ENCODE measurements around the gene FRMD6.
"Not testable (repeated sequence)": the region's sequence is repeated elsewhere in the genome, so short reads cannot be mapped to it uniquely, and the experiment has no call there.

Gene FRMD6

DNA sequence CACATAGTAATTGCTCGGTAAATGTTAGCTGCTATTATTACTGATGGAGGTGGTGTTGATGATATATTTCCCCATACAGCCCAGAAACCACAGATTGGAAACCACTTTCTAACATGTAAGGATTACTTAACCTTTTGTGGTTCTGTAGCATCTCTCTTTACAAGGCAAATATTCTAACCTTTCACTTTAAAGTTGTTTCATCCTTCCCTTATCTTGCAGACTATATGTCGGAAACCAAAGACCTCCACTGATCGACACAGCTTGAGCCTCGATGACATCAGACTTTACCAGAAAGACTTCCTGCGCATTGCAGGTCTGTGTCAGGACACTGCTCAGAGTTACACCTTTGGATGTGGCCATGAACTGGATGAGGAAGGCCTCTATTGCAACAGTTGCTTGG, 75.8 kb downstream of the FRMD6 start:
- DNase-seq: no peak

DNA sequence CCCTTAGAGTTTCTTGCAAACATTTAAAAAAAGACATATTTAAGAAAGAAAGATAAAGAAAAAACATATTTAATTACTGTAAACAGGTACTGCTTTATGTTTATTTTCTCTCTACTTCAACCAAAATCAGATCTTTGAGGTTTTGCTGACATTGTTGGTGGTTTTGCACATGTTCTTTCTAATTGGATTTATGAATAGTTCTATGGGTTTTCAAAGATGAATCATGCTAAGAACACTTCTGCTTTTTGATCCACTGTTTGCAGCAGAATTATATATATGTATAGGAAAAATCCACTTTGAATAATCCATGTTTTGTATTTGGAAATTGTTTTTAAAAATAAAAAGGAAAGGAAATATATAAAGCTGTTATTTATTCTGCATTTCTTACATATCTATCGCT, 78.4 kb downstream of the FRMD6 start:
- DNase-seq: no peak

DNA sequence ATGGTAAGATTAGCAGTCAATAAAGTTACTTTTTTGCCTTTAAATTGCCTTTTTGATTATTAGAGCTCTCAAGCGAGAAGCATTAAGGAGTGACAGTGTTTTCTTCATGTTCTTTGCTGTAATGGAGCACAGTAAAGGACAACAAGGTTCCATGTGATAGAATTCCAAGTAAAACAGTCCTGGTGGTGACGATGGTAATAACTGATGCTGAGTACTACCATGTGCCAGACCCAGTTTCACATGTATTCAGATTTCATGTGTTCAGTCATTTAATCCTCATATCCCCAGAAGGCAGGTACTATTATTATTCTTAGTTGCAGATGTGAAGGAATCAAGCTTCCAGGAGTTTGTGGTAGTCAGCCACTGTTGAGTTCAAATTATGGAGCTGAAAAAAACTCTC, 79.0 kb downstream of the FRMD6 start:
- no peak for DNase-seq

DNA sequence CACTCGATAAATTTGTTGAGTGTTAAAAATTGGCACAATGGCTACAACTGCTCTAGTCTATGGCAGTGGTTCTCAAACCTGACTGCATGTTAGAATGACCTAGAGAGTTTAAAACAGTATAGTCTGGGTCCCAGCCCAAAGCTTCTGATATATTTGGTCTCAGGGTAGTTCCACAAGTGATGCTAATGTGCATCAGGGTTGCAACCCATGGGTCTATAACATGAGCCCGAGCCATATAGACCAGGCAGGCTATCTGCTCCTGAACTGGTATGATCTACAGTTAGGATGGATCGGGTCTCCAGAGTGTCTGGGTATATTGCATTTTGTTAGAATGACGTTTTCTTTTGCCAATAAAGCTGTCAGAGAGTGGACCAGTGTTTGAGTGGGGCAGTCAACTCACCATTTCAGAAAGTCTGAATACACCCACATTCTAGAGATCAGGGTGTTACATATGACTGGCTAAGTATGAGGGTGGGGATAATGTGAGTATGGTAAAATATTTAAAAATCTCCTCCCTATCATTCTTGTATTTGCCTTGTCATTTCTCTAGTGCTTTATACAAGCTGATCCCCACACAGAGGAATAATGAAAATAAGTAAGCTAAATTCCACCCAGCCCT, 80.9 kb downstream of the FRMD6 start:
- DNase-seq: no peak

DNA sequence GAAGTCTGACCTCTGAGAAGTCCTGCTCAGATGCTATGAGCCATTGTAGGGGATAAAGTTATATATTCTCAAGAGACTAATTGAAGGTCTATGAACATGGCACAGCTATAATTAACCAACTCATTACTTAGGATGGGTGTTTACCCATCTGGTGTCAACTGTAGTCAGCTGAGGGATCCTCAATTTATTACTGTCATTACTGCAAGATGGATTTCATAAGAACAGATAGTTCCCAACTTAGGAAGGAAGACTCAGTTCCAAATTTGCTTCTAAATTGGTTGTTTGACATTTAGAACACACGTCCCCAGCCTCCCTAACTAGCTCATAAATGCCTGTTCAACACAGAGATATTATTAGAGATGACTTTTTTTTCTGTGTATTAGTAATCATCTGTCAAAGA, 81.4 kb downstream of the FRMD6 start:
- DNase-seq: no peak

DNA sequence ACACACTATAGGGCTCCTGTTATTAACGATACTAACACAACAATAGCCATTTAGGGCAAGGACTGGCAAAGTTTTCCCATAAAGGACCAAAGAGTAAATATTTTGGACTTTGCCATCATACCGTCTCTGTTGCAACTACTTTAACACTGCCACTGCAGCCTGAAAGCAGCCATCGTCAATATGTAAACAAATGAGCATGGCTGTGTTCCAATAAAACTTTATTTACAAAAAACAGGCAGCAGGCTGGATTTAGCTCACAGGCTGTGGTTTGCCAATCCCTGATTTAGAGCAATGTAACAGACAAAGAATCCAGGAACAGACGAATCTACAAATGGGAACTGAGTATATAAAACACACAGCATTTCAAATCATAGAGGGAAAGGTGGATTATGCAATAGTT, 84.1 kb downstream of the FRMD6 start:
- no peak for DNase-seq

DNA sequence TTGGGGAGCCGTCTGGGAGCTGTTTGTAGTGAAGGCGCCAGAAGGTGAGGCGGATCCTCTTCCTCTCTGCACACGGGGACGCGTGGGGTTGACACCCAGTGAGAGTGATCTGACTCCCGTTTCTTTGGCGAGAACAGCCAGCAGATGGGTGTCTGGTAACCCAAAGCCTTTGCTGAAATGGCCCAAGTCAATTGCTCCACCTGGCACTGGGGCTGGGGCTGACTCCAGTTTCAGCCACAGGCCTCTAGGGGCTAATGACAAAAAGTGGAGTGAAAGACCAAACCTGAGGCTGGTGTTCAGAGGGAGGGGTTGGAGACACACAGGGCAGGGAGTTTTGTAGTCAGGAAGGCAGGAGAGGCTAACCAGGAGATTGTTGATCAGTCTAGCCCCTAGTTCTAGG, 87.0 kb downstream of the FRMD6 start:
- DNase-seq: no peak

DNA sequence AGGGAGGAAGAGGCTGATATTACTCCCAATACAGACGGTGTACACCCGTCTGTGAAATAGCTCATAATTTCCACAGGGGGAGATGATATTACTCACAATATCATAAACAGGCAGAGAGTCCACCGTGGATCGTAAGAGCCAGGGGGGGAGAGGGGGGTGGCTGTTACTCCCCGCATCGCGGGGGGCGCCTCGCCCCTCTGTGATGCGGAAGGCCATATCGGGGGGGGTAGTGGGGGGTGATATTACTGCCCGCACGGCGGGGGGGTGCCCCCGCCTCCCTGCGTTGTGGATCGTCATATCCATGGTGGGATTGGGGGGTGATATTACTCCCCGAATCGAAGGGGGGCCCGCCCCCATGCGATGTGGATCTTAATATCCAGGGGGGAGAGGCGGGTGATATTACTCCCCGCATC, 91.9 kb downstream of the FRMD6 start:
- DNase-seq: no peak

DNA sequence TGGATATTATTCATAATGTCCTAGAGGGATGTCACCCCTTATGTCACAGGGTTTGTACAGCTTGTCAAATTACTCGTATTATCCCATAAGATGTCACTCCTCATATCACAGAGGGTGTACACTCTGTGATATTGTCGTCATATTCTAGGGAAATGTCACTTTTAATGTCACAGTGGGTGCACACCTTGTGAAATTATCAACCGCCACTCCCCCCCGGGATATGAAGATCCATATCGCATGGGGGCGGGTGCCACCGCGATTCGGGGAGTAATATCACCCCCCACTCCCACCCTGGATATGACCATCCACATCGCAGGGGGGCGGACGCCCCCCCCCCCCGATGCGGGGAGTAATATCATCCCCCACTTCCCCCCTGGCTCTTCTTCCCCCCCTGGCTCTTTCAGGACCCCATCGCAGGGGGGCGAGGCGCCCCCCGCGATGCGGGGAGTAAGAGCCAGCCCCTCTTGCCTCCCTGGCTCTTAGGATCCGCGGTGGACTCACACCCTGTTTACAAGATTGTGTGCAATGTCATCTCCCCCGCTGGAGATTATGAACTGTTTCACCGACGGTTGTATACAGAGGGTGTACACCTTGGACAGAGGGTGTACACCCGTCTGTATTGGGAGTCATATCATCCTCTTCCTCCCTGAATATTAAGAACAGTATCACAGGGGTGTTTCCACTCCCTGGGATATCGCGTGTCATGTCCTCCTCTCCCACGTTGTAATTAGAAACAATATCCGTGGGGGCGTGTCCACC, 92.8 kb downstream of the FRMD6 start:
- DNase-seq: no peak

DNA sequence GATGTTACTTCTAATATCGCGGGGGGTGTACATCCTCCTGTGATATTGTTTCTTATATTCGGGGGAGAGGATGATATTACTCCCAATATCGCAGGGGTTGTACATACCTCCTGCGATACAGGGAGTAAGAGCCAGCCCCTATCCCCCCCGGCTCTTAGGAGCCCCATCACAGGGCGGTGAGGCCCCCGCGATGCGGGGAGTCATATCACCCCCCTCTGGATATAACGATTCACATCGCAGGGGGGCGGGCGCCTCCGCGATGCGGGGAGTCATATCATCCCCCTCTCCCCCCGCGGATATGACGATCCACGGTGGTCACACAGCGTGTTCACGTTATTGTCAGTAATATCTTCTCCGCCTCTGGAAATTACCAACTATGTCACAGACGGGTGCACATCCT, 95.1 kb downstream of the FRMD6 start:
- DNase-seq: not testable (repeated sequence)

DNA sequence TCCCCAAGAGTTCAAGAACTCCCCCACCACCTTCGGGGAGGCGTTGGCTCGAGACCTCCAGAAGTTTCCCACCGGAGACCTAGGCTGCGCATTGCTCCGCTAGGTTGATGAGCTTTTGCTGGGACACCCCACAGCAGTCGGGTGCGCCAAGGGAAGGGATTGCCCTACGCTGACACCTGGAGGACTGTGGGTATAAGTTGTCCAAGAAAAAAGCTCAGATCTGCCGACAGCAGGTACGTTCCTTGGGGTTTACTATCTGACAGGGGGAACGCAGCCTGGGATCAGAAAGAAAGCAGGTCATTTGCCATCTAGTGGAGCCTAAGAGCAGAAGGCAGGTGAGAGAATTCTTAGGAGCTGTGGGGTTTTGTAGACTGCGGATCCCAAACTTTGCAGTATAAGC, 98.8 kb downstream of the FRMD6 start:
- DNase-seq: no peak

DNA sequence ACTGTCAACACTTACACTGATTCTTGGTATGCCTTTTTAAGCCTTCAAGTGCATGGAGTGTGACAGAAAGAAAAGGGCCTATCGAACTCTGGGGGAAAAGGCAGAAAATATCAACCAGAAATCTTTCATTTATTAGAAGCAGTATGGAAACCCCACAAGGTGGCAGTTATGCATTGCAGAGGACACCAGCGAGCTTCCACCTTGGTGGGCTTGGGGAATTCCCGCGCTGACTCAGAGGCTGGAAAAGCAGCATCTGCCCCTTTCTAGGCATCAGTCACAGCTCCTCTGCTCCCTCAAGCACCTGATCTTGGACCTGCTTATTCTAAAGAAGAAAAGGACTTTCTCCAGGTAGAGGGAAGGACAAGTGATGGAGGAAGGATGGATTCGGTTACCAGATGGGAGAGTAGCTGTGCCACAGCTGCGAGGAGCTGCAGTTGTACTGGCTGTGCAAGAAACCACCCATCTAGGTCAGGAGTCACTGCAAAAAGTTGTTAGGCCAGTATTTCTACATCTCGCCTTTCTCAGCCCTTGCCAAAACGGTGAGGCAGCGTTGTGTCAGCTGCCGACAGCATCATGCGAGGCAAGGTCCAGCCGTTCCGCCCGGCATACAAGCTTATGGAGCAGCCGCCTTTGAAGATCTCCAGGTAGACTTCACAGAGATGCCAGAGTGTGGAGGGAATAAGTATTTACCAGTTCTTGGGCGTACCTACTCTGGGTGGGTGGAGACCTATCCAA, 100.1 kb downstream of the FRMD6 start:
- not testable (repeated sequence) for DNase-seq

DNA sequence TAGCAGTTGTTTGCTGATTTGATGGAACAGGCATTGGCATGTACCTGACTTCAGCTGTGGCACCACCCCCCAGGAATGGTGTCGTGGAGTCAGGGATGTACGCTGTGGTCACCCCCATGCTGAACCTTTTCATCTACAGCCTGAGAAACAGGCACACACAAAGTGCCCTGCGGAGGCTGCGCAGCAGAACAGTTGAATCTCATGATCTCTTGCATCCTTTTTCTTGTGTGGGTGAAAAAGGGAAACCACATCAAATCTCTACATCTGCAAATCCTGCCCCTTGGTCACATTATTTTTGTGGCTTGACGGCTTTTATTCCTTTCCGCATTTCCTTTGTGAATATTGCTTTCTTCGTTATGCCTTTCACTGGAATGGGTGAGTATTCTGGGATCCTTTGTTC, 106.0 kb downstream of the FRMD6 start:
- not testable (repeated sequence) for DNase-seq

DNA sequence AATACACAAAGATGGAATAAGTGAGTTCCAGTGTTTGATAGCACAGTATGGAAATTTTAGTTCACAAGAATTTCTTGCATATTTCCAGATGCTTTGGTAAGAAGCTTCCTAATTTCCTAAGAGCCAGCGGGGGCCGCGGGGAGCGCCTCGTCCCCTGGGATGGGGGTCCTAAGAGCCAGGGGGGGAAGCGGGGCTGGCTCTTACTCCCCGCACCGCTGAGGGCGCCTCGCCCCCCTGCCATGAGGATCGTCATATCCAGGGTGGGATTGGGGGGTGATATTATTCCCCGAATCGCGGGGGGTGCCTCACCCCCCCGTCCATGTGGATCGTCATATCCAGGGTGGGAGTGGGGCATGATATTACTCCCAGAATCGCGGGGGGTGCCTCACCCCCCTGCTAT, 108.2 kb downstream of the FRMD6 start:
- DNase-seq: no peak

DNA sequence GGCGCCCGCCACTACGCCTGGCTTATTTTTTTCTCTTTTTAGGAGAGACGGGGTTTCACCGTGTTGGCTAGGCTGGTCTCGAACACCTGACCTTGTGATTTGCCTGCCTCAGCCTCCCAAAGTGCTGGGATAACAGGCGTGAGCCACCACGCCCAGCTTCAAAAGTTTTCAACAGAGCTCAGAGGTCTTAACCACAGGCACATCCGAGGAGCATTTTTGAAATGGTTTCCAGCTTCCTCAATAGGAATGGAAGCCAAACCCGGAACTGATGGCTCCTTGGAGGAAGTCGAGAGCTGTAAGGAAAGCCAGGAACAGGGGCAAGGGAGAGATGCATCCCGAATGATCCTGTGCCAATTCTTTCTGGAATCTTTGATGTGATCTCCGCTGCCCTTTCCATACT, 114.0 kb downstream of the FRMD6 start:
- DNase-seq: not testable (repeated sequence)

DNA sequence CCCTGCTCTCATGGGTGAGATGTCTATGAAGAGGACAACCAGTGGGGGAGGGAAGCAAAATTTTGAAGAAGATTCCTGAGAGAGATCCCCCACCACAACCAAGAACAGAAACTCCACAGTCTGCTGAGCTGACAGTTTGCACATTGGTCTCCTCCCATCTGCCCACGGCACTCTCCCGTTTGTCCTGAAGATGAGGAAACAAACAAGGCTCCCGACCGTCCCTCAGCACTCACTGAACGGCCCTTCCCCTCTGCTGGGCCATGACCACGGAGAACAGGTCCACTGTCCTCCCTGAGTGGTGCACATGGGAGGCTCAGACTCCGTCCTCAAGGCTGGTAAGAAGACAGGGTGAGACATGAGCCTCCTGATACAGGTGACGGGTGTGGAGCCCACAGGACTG, 114.9 kb downstream of the FRMD6 start:
- DNase-seq: not testable (repeated sequence)

DNA sequence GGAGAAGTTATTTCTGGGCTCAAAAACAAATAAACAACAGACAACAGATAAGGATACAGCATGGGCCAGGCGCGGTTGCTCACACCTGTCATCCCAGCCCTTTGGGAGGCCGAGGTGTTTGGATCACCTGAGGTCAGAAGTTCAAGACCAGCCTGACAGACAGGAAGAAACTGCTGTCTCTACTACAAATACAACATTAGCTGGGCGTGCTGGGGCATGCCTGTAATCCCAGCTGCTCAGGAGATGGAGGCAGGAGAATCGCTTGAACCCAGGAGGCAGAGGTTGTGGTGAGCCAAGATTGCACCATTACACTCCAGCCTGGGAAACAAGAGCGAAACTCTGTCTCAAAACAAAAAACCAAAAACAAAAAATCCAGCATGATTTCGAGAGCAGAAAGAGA, 117.6 kb downstream of the FRMD6 start:
- DNase-seq: not testable (repeated sequence)

DNA sequence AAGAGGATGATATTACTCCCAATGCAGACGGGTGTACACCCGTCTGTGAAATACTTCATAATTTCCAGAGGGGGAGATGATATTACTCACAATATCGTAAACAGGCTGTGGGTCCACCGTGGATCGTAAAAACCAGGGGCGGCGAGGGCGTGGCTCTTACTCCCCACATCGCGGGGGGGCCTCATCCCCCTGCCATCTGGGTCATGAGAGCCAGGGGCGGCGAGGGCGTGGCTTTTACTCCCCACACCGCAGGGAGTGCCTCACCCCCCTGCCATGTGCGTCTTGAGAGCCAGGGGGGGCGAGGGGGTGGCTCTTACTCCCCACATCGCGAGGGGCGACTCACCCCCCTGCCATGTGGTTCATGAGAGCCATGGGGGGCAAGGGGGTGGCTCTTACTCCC, 122.5 kb downstream of the FRMD6 start:
- peak; percentile 33 for DNase-seq

DNA sequence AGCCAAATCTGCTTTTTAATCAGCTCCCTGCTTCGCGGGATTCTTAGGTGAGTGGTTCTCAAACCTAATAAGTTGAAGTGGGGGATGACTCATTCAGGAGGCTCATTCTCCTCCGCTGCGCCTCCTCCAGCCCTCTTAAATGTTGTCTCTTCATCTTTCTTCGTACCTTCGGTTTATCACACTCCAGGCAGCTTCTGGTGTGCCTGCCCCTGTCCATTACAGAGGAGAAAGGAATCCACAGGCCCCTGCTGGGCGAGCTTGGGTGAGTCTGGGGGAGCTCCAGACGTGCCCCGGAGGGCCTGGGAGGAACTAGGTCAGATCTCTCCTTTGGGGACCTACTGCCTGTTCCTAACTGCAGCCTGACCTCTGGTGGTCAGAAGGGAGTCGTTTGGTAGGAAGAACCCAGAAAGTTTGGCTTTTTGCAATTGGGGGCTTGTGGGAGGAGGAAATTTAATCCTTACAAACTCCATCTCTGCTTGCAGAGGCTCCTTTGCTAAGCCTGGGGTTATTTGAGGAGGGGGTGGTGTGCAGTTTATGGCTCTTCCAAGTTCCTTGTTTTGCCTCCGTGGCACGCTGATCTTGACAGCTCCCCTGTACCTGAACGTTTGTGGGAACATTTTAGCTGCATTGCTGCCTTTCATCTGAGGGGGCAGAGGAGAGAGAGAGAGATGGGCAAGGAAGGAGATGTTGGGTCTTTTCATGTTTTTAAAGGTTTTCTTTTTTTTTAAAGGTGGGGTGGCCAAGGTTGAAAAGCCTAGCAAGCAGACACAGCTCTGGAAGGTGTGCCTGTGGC, 124.6 kb downstream of the FRMD6 start:
- DNase-seq: peak; percentile 40

DNA sequence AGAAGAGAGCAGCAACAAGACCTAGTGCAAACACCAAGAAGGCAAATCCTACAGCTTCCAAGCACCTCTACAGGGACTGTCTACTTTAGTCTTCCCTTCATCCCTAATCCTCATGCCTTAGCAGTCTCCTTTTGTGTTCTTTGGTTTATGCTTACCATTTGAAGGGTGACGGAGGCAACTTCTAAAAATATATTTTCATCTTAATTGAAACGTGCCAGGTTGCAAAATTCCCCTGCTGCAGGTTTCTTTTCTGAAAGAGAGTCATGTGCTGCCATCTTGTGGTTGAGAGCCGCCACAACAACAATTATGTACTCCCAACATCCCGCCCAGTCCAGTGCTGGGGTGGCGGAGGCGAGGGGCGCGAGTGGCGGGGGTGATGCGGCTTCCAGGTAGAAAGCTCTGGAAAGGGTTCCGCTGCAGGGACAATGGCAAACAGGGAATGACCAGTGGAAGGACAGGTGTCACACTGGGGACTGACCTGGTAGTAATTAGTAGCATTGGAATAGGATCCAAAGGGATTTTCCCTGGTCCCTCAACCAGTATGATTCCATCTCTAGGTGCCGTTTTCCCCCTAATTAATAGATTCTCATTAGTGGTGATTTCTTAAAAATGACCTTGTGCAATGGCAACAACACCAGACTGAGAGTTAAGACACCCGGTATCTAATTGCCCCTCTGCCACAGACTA, 128.4 kb downstream of the FRMD6 start:
- peak; percentile 81 for DNase-seq
